Thyroid gland (tissue), 4 donors: ENCODE data around the gene SLC4A3. TPM values are rescaled to one million over a fixed set of nuclear protein-coding genes. Genes with fewer than 3 reads are reported as not detected.

Source experiments
- DNase-seq, 2 donors: peaks; one replicate each; pipeline ENCODE4 v3.0.0-alpha.2; 2019
- H3K27ac ChIP-seq, 3 donors: fragments of 200-600 bp; sonication (generic); 1 replicate in 2 of 3; 2 replicates in 1 of 3; pipeline ENCODE4 v1.5.1; 2016 to 2019; ENCODE audit warnings: mild to moderate bottlenecking in 1 of 3, moderate library complexity in 1 of 3
- H3K27me3 ChIP-seq: fragments of 200-600 bp; sonication (generic); one replicate; pipeline ENCODE4 v1.5.1; 2019
- H3K36me3 ChIP-seq, 2 donors: fragments of 200-600 bp; sonication (generic); one replicate each; pipeline ENCODE4 v1.5.1; 2016 to 2019
- H3K4me1 ChIP-seq, 2 donors: fragments of 200-600 bp; sonication (generic); one replicate each; pipeline ENCODE4 v1.5.1; 2017 to 2019
- H3K4me3 ChIP-seq, 3 donors: fragments of 200-600 bp; sonication (generic); replicated peaks in 1 of 3; 1 replicate in 2 of 3; 2 replicates in 1 of 3; pipeline ENCODE4 v1.5.1; 2016; ENCODE audit warnings: mild to moderate bottlenecking in 1 of 3
- H3K9me3 ChIP-seq: fragments of 200-600 bp; sonication (generic); one replicate; pipeline ENCODE4 v1.5.1; 2017
- POLR2A ChIP-seq, 2 donors: fragments of 450-650 bp; IDR thresholded peaks; one replicate each; pipeline ENCODE4 v1.6.1; 2017; ENCODE audit warnings: antibody characterized with exemption in 2 of 2, mild to moderate bottlenecking in 2 of 2, moderate library complexity in 1 of 2
- WGBS, 2 donors: methylation state at CpG; one replicate each; pipeline ENCODE4 v1.1.5; 2017; 5-methylcytosine and 5-hydroxymethylcytosine counted together
- intact Hi-C: fragments of 100-400 bp; cut with DNase I; formaldehyde crosslinking; loops from one replicate; pipeline ENCODE4 v1.15.1; 2023
- total RNA-seq, 4 donors: library from RNA; depleted of rRNA; stranded (reverse); fragments of >200 nt; gene quantifications; one replicate each; pipeline ENCODE4 v1.2.3, GENCODE V29; 2016
- TF ChIP-seq, protein P1 (sequence below), 6 experiments: fragments of 200-600 bp in 3 of 6; fragments of 450-650 bp in 3 of 6; sonication (generic) in 3 of 6; IDR thresholded peaks; one replicate each; pipeline ENCODE4 v1.5.1; 2016 to 2019; ENCODE audit warnings: antibody characterized with exemption in 6 of 6, mild to moderate bottlenecking in 2 of 6, inconsistent platforms in 1 of 6, moderate library complexity in 1 of 6

SLC4A3 gene
- total RNA-seq, 4 donors from 2014 or later = 1.2 to 3.2 (median 2.8) TPM

DNA sequence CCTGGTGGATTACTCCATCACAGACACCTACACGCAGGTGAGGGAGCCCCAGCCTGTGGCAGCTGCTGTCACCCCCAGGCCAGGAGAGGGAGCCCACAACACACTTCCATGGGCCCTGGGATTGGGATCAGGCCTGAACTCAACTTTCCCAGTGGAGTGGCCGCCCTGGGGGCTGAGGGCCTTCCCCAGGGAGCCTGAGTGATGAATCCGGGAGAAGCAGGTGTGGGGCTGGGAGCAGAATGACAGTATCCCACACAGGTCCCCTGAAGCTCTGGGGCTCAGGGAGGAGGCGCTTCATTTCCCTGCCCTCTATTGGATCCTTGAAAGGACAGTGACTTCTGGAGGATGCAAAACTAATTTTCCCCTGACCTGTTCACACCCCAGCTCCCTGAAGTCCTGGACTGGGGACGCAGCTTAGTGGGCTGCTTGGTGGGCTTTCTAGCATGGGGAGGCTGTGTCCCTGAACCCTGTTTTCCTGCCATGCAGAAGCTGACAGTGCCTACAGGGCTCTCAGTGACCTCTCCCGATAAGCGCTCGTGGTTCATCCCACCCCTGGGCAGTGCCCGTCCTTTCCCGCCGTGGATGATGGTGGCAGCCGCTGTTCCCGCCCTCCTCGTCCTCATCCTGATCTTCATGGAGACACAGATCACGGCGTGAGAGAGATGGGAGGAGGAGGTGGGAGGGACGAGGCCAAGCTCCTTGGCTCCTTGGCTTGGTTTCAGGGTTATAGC is 11.0 kb downstream of the SLC4A3 start:
- intact Hi-C loops = loop anchor here (10.0 kb wide), 1 partner anchor 234 kb away; no protein-coding TSS in a partner anchor
- H3K4me3 ChIP-seq = no peak overlapping the region
- no peak for DNase-seq
- H3K27ac ChIP-seq = no peak overlapping the region
- peaks cover 0 to 8% of the 10 kb centered on the region in 2 donors for H3K4me1 ChIP-seq
- no peaks in the 10 kb centered on the region for H3K27me3 ChIP-seq
- no peaks in the 10 kb centered on the region for H3K9me3 ChIP-seq
- no peaks in the 10 kb centered on the region for H3K36me3 ChIP-seq
- WGBS, 2 donors = 90 to 94% methylated on average over 13 to 15 of the region's 17 CpGs
- no peak for TF ChIP-seq POLR2A (IDR thresholded peaks at IDR 0.05)
- TF ChIP-seq, protein P1, sequence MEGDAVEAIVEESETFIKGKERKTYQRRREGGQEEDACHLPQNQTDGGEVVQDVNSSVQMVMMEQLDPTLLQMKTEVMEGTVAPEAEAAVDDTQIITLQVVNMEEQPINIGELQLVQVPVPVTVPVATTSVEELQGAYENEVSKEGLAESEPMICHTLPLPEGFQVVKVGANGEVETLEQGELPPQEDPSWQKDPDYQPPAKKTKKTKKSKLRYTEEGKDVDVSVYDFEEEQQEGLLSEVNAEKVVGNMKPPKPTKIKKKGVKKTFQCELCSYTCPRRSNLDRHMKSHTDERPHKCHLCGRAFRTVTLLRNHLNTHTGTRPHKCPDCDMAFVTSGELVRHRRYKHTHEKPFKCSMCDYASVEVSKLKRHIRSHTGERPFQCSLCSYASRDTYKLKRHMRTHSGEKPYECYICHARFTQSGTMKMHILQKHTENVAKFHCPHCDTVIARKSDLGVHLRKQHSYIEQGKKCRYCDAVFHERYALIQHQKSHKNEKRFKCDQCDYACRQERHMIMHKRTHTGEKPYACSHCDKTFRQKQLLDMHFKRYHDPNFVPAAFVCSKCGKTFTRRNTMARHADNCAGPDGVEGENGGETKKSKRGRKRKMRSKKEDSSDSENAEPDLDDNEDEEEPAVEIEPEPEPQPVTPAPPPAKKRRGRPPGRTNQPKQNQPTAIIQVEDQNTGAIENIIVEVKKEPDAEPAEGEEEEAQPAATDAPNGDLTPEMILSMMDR (IDR thresholded peaks at IDR 0.05) = no peak

DNA sequence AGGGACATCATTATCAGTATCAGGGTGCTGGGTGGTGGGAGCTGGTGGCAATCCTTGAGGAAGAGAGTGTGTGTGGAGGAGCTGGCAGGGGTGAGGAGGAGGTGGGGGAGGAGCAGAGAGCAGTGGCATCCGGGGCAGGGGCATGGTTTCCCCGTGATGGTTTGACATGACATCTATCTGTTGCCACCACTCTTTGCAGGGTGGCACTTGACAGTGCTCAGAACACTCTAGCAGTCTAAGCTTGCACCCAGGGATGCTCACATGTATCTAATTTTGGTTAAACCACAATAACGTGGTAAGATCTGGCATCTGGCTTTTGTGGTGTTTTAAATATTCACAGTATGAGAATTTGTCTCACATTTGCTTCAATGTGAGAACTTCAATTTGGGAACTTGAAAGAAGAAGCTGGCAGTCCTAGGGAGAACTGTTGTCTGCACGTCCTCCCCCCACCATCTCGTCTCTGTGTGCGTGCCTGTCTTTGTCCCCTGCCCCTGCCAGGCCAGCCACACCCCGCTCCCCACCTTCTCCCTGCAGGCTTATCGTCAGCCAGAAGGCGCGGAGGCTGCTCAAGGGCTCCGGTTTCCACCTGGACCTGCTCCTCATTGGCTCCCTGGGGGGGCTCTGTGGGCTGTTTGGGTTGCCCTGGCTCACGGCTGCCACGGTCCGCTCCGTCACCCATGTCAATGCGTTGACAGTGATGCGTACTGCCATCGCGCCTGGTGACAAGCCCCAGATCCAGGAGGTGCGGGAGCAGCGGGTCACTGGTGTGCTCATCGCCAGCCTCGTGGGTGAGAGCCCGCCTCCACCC is 11.7 kb downstream of the SLC4A3 start:
- no peak for DNase-seq

DNA sequence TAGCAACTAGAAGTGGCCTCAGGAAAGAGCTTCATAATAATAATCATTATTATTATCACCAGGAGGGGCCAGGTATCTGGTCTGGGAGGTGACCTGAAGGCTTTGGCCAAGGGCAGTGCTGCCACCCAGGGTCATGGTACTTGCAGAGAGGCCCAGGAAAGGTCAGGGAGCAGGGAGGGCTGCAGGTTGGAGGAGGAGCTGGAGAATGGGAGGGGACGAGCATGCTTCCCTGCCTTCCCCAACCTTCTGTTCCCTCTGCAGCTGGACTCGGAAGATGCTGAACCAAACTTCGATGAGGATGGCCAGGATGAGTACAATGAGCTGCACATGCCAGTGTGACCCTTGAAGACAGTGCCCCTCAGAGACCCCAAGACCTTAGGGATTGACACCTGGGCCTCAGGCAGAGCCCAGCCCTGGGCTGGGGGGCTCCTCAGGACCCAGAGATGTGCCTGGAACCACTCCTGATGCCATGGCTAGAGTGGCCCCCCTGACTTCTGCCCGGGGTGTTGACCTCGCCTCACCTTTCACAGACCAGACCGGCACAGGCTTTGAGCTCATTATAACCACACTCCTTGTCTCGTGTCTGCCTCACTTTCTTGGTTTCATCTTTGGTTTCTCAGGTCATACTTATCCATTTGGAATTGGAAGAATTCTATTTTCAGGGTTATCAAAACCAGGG is 14.1 kb downstream of the SLC4A3 start:
- WGBS, 2 donors = 77 to 78% methylated on average over 7 of the region's 7 CpGs
- H3K27ac ChIP-seq = no peak overlapping the region
- no peak overlapping the region for H3K4me3 ChIP-seq
- H3K4me1 ChIP-seq = peaks cover 0 to 18% of the 10 kb centered on the region in 2 donors
- intact Hi-C loops = loop anchor here (2.0 kb wide), 1 partner anchor 101 kb away; no protein-coding TSS in a partner anchor
- DNase-seq = no peak
- no peaks in the 10 kb centered on the region for H3K27me3 ChIP-seq
- no peaks in the 10 kb centered on the region for H3K9me3 ChIP-seq
- no peak for TF ChIP-seq POLR2A (IDR thresholded peaks at IDR 0.05)
- TF ChIP-seq, protein P1 (IDR thresholded peaks at IDR 0.05) = no peak
- no peaks in the 10 kb centered on the region for H3K36me3 ChIP-seq

More for the DNA sequence above, 11.7 kb downstream of the SLC4A3 start:
- TF ChIP-seq, protein P1 (IDR thresholded peaks at IDR 0.05) = no peak
- TF ChIP-seq POLR2A (IDR thresholded peaks at IDR 0.05) = no peak
- Histone ChIP-seq H3K9me3 (no peaks in the 10 kb centered on the region), H3K36me3 (no peaks in the 10 kb centered on the region), H3K27ac (no peak overlapping the region), H3K4me3 (no peak overlapping the region), H3K4me1 (peaks cover 0 to 8% of the 10 kb centered on the region in 2 donors), H3K27me3 (no peaks in the 10 kb centered on the region)
- WGBS, 2 donors = 85 to 87% methylated on average over 23 to 24 of the region's 24 CpGs
- intact Hi-C loops = loop anchor here (10.0 kb wide), 1 partner anchor 234 kb away; no protein-coding TSS in a partner anchor

DNA sequence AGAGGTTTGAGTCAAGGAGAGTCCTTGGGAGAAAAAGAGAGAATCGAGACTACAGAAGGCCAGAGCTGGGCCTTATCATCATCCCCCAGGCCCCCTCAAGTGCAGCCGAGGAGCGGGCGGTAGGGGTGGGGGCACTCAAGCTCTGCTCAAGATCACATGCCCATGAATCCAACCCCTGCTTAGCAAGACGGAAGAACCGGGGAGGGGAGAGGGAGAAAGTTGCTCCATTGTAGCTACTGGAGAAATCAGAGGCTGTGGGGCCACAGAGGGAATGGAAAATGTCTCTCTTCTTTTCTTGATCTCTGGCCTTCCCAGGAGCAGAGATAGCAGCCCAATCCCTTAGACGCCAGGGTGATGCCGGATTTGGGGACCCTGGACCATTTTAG is 14.6 kb downstream of the SLC4A3 start:
- Histone ChIP-seq H3K9me3 (no peaks in the 10 kb centered on the region), H3K27ac (no peak overlapping the region), H3K4me3 (no peak overlapping the region), H3K27me3 (no peaks in the 10 kb centered on the region), H3K4me1 (peaks cover 0 to 18% of the 10 kb centered on the region in 2 donors), H3K36me3 (no peaks in the 10 kb centered on the region)
- intact Hi-C loops = loop anchor here (2.0 kb wide), 1 partner anchor 101 kb away; no protein-coding TSS in a partner anchor
- WGBS, 2 donors = 44 to 57% methylated on average over 8 of the region's 8 CpGs
- no peak for TF ChIP-seq POLR2A (IDR thresholded peaks at IDR 0.05)
- TF ChIP-seq, protein P1 (IDR thresholded peaks at IDR 0.05) = no peak
- no peak for DNase-seq
